ENCODE results near the gene GCG. TPM values are rescaled to one million over a fixed set of nuclear protein-coding genes. Genes with fewer than 3 reads are reported as not detected.

Gene GCG
- polyA plus RNA-seq, 2 donors, result 0.10 to 0.14 TPM

DNA sequence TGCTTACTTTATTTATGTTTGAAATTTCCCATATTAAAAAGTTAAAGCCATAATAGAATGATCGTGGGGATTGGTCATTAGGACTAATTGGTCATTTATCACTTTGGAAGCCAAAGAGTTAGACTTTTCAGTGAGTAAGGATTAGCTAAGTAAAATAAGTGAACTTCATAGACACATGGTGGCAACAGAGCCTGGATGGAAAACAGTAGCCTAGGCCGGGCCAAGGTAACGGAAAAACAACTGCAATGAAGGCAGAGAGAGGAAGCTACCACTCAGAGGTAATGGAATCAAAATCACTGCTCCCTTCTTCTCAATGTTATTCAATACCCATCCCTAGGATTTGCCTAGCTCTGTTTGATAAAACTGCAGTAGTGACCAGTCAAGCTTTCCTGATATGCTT is 4.1 kb upstream of the GCG start:
- Histone ChIP-seq H3K9me3 (ENCODE audit: control insufficient read depth in 2 of 2, insufficient read depth in 1 of 2, low read depth in 1 of 2, low read length in 1 of 2) (no peaks in the 10 kb centered on the region), H3K27me3 (ENCODE audit: control insufficient read depth in 1 of 2, insufficient read depth in 2 of 2, low read length in 2 of 2) (no peaks in the 10 kb centered on the region)
- 72 to 81% methylated on average over 3 of the region's 3 CpGs for WGBS, 2 donors

DNA sequence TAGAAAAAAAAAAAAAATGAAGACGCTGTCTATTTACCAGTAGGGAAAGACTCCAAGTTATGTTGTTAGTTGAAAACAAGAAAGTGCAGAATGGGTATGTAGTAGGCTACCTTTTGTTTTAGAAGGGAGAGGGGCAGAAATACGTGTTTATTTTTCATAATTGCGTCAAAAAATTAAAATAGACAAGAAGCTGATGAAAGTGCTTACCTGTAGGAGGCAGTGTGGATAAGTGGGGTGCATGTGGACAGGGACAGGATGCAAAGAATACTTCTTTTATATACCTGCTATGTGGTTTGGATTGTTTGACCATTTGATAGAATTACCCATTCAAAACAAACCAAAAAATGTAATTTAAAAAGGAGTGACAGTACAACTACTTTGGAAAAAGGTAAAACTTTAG is 3.0 kb upstream of the GCG start:
- Histone ChIP-seq H3K36me3 (ENCODE audit: control insufficient read depth in 2 of 2, insufficient read depth in 2 of 2, low read length in 1 of 2) (no peaks in the 10 kb centered on the region), H3K9me3 (ENCODE audit: control insufficient read depth in 2 of 2, insufficient read depth in 1 of 2, low read depth in 1 of 2, low read length in 1 of 2) (no peaks in the 10 kb centered on the region), H3K27me3 (ENCODE audit: control insufficient read depth in 1 of 2, insufficient read depth in 2 of 2, low read length in 2 of 2) (no peaks in the 10 kb centered on the region), H3K27ac (ENCODE audit: low read depth in 2 of 2, low read length in 1 of 2) (no peak overlapping the region), H3K4me1 (ENCODE audit: control insufficient read depth in 2 of 2, insufficient read depth in 2 of 2, low read length in 1 of 2) (no peaks in the 10 kb centered on the region), H3K4me3 (ENCODE audit: low read depth in 1 of 2, low read length in 2 of 2) (no peak overlapping the region)
- WGBS, 2 donors, result 81 to 82% methylated on average over 3 of the region's 3 CpGs

More for the DNA sequence above, 4.1 kb upstream of the GCG start:
- Histone ChIP-seq H3K4me1 (ENCODE audit: control insufficient read depth in 2 of 2, insufficient read depth in 2 of 2, low read length in 1 of 2) (no peaks in the 10 kb centered on the region), H3K4me3 (ENCODE audit: low read depth in 1 of 2, low read length in 2 of 2) (no peak overlapping the region), H3K36me3 (ENCODE audit: control insufficient read depth in 2 of 2, insufficient read depth in 2 of 2, low read length in 1 of 2) (no peaks in the 10 kb centered on the region), H3K27ac (ENCODE audit: low read depth in 2 of 2, low read length in 1 of 2) (no peak overlapping the region)

DNA sequence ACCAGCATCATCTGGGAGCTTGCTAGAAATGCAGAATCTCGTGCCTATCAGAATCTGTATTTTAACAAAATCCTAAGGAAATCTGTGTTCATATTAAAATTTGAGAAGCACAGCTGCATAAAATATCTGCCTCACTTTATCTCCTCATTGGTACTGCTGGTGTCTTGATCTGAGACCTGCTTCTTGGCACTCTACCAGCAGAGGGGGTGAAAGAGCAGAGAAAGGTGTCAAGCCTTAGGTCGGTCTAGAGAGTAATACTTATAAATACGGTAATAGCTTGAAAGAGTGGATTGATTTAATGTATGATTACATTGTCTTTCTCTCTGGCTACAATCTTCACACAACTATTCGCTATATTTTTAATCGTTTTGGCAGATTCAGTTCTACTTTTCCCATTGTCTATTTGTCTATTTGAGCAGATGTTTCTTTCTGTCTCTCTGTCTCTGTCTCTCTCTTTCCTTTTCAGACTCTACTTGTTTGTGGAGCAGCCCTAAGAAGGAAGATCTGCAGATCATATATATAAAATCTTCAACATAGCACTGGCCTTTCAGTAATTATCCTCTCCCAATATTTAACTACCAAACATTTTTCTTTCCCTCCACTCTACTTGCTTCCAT is 1.7 kb upstream of the GCG start:
- Histone ChIP-seq H3K9me3 (ENCODE audit: control insufficient read depth in 2 of 2, insufficient read depth in 1 of 2, low read depth in 1 of 2, low read length in 1 of 2) (no peaks in the 10 kb centered on the region), H3K36me3 (ENCODE audit: control insufficient read depth in 2 of 2, insufficient read depth in 2 of 2, low read length in 1 of 2) (no peaks in the 10 kb centered on the region), H3K27me3 (ENCODE audit: control insufficient read depth in 1 of 2, insufficient read depth in 2 of 2, low read length in 2 of 2) (no peaks in the 10 kb centered on the region), H3K4me1 (ENCODE audit: control insufficient read depth in 2 of 2, insufficient read depth in 2 of 2, low read length in 1 of 2) (no peaks in the 10 kb centered on the region), H3K4me3 (ENCODE audit: low read depth in 1 of 2, low read length in 2 of 2) (no peak overlapping the region), H3K27ac (ENCODE audit: low read depth in 2 of 2, low read length in 1 of 2) (no peak overlapping the region)
- 8 to 12% methylated on average over 5 of the region's 5 CpGs for WGBS, 2 donors

DNA sequence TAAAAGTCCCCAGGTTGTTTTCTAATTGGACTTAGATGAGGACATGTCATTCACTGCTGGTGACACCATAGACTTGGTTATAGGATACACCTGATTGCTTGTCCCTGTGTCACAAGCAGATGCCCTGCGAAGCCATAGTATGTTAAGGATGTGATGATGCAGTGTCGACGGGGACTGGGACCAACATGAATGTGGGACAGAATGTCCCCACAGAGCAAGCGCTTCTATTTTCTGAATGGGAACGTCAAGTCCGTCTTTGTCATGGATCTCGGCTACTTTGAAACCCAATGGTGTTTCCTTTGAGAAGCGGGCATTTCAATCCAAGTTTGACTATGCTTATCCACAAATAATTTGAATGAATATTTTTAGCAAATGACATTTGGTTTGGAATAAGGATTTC is 2.1 kb downstream of the GCG start:
- Histone ChIP-seq H3K4me3 (ENCODE audit: low read depth in 1 of 2, low read length in 2 of 2) (no peak overlapping the region), H3K4me1 (ENCODE audit: control insufficient read depth in 2 of 2, insufficient read depth in 2 of 2, low read length in 1 of 2) (no peaks in the 10 kb centered on the region), H3K27ac (ENCODE audit: low read depth in 2 of 2, low read length in 1 of 2) (no peak overlapping the region), H3K9me3 (ENCODE audit: control insufficient read depth in 2 of 2, insufficient read depth in 1 of 2, low read depth in 1 of 2, low read length in 1 of 2) (no peaks in the 10 kb centered on the region), H3K27me3 (ENCODE audit: control insufficient read depth in 1 of 2, insufficient read depth in 2 of 2, low read length in 2 of 2) (no peaks in the 10 kb centered on the region), H3K36me3 (ENCODE audit: control insufficient read depth in 2 of 2, insufficient read depth in 2 of 2, low read length in 1 of 2) (no peaks in the 10 kb centered on the region)
- WGBS, 2 donors, result 82 to 83% methylated on average over 8 of the region's 8 CpGs

DNA sequence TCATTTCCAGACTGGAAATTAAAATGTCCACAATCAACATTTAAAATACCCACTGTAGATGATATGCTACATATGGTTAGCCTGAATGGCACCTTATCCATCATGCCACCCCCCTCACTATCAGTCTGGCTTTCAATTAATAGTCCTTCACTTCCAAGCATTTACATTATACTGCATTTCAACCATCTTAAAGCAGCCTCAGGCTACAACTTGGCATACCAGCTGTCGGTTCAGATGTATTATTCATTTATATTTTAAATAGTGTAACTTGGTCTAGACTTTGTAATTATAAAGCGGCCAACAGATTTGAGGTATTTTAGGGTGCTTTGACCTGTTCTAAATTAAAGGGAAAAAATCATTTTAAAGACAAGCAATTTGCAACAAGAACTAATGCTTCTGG is 2.6 kb downstream of the GCG start:
- WGBS, 2 donors, result 55 to 72% methylated on average over 2 of the region's 2 CpGs
- H3K4me3 ChIP-seq (ENCODE audit: low read depth in 1 of 2, low read length in 2 of 2), result no peak overlapping the region
- no peaks in the 10 kb centered on the region for H3K9me3 ChIP-seq (ENCODE audit: control insufficient read depth in 2 of 2, insufficient read depth in 1 of 2, low read depth in 1 of 2, low read length in 1 of 2)
- H3K27me3 ChIP-seq (ENCODE audit: control insufficient read depth in 1 of 2, insufficient read depth in 2 of 2, low read length in 2 of 2), result no peaks in the 10 kb centered on the region
- H3K27ac ChIP-seq (ENCODE audit: low read depth in 2 of 2, low read length in 1 of 2), result no peak overlapping the region
- no peaks in the 10 kb centered on the region for H3K36me3 ChIP-seq (ENCODE audit: control insufficient read depth in 2 of 2, insufficient read depth in 2 of 2, low read length in 1 of 2)
- no peaks in the 10 kb centered on the region for H3K4me1 ChIP-seq (ENCODE audit: control insufficient read depth in 2 of 2, insufficient read depth in 2 of 2, low read length in 1 of 2)

DNA sequence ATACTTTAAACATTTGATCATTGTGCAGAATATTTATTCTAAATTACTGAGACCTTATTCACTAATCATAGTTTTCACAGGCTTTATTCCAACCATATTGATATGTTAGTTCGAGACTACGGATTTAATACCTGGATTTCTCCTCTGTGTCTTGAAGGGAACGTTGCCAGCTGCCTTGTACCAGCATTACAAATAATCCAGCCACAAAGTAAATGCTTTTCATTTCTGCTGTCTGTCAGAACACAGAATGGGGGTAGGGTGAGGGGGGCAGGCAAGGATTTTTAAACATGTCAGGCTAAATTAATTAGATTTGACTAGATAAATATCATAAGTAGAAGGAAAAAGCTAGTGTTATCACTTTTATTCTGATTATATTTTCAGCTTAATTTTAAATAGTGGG is 3.1 kb downstream of the GCG start:
- H3K27me3 ChIP-seq (ENCODE audit: control insufficient read depth in 1 of 2, insufficient read depth in 2 of 2, low read length in 2 of 2), result no peaks in the 10 kb centered on the region
- H3K27ac ChIP-seq (ENCODE audit: low read depth in 2 of 2, low read length in 1 of 2), result no peak overlapping the region
- H3K9me3 ChIP-seq (ENCODE audit: control insufficient read depth in 2 of 2, insufficient read depth in 1 of 2, low read depth in 1 of 2, low read length in 1 of 2), result no peaks in the 10 kb centered on the region
- no peaks in the 10 kb centered on the region for H3K36me3 ChIP-seq (ENCODE audit: control insufficient read depth in 2 of 2, insufficient read depth in 2 of 2, low read length in 1 of 2)
- H3K4me1 ChIP-seq (ENCODE audit: control insufficient read depth in 2 of 2, insufficient read depth in 2 of 2, low read length in 1 of 2), result no peaks in the 10 kb centered on the region
- H3K4me3 ChIP-seq (ENCODE audit: low read depth in 1 of 2, low read length in 2 of 2), result no peak overlapping the region
- WGBS, 2 donors, result 36 to 38% methylated on average over 3 of the region's 3 CpGs

DNA sequence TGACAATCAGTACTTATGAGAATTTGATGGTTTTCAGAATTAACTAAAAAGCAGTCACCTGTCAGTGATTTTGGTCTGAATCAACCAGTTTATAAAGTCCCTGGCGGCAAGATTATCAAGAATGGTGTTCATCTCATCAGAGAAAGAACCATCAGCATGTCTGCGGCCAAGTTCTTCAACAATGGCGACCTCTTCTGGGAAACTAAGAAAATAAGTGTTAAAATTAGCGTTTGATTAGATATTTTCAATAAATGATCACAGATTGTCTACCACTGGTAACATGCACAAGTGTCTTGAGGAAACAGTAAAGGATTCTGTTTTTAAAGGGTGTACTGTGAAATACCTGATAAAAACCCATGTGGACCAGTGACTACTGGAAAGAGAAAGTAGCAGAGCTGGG is 8.1 kb downstream of the GCG start:
- Histone ChIP-seq H3K27ac (ENCODE audit: low read depth in 2 of 2, low read length in 1 of 2) (no peak overlapping the region), H3K4me3 (ENCODE audit: low read depth in 1 of 2, low read length in 2 of 2) (no peak overlapping the region), H3K27me3 (ENCODE audit: control insufficient read depth in 1 of 2, insufficient read depth in 2 of 2, low read length in 2 of 2) (no peaks in the 10 kb centered on the region), H3K36me3 (ENCODE audit: control insufficient read depth in 2 of 2, insufficient read depth in 2 of 2, low read length in 1 of 2) (no peaks in the 10 kb centered on the region), H3K9me3 (ENCODE audit: control insufficient read depth in 2 of 2, insufficient read depth in 1 of 2, low read depth in 1 of 2, low read length in 1 of 2) (no peaks in the 10 kb centered on the region), H3K4me1 (ENCODE audit: control insufficient read depth in 2 of 2, insufficient read depth in 2 of 2, low read length in 1 of 2) (no peaks in the 10 kb centered on the region)
- 86% methylated on average over 4 of the region's 4 CpGs for WGBS, 2 donors

DNA sequence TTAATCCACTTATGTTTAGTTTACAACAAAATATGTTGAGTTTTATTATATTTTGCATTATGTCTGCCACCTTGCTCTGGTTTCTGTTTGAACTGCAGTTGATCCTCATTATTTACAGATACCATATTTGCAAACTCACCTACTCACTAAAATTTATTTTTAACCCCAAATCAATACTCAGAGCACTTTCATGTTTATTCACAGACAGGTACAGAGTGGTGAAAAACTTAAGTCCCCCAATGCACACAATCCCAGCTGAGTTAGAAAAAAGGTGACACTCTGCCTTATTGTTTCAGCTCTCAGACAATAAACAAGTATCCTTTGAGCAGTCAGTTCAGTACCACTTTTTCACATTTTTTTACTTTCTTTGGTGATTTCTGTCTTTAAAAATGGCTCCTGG is 13.7 kb downstream of the GCG start:
- Histone ChIP-seq H3K27ac (ENCODE audit: low read depth in 2 of 2, low read length in 1 of 2) (no peak overlapping the region), H3K4me3 (ENCODE audit: low read depth in 1 of 2, low read length in 2 of 2) (no peak overlapping the region), H3K4me1 (ENCODE audit: control insufficient read depth in 2 of 2, insufficient read depth in 2 of 2, low read length in 1 of 2) (no peaks in the 10 kb centered on the region), H3K36me3 (ENCODE audit: control insufficient read depth in 2 of 2, insufficient read depth in 2 of 2, low read length in 1 of 2) (no peaks in the 10 kb centered on the region), H3K9me3 (ENCODE audit: control insufficient read depth in 2 of 2, insufficient read depth in 1 of 2, low read depth in 1 of 2, low read length in 1 of 2) (no peaks in the 10 kb centered on the region), H3K27me3 (ENCODE audit: control insufficient read depth in 1 of 2, insufficient read depth in 2 of 2, low read length in 2 of 2) (no peaks in the 10 kb centered on the region)

DNA sequence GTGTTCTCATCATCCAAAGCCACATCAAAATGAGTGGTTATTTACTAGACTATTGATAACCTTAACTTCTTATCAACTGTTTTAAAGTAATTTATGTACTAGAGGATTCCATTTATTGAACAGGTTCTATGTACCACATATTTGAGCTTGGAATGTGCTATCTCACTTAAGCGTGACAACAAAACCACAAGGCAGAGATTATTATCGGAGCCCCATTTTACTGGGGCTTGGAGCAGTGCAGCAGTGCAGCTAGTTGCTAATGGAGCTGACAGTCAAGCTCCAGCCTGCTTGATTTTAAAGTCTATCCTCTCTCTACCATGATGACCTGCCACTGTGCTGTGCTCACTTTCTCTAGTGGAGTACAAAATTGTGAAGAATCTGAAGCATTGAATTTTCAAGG is 24.6 kb downstream of the GCG start:
- H3K4me3 ChIP-seq (ENCODE audit: low read depth in 1 of 2, low read length in 2 of 2), result no peak overlapping the region
- 81 to 88% methylated on average over 2 of the region's 2 CpGs for WGBS, 2 donors
- H3K4me1 ChIP-seq (ENCODE audit: control insufficient read depth in 2 of 2, insufficient read depth in 2 of 2, low read length in 1 of 2), result no peaks in the 10 kb centered on the region
- no peaks in the 10 kb centered on the region for H3K9me3 ChIP-seq (ENCODE audit: control insufficient read depth in 2 of 2, insufficient read depth in 1 of 2, low read depth in 1 of 2, low read length in 1 of 2)
- no peaks in the 10 kb centered on the region for H3K27me3 ChIP-seq (ENCODE audit: control insufficient read depth in 1 of 2, insufficient read depth in 2 of 2, low read length in 2 of 2)
- no peaks in the 10 kb centered on the region for H3K36me3 ChIP-seq (ENCODE audit: control insufficient read depth in 2 of 2, insufficient read depth in 2 of 2, low read length in 1 of 2)
- H3K27ac ChIP-seq (ENCODE audit: low read depth in 2 of 2, low read length in 1 of 2), result no peak overlapping the region

DNA sequence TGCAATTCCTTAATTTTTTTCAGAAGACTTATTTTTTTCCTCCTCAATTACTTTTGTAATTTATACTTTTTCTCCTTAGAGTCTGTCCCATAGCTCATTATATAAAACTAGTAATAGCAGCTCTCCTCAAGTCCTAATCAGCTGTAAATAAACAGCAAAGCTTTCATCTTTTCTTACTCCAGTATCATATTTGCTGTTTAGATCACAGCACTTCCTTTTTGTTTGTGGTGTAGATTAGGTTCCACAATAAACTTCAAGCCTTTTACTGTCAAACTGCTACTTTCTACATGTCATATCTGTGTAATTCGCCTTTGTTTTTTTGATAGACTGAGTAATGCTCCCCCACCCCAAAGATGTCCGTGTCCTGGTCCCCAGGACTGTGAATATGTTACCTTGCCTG is 25.5 kb downstream of the GCG start:
- Histone ChIP-seq H3K27me3 (ENCODE audit: control insufficient read depth in 1 of 2, insufficient read depth in 2 of 2, low read length in 2 of 2) (no peaks in the 10 kb centered on the region), H3K4me1 (ENCODE audit: control insufficient read depth in 2 of 2, insufficient read depth in 2 of 2, low read length in 1 of 2) (no peaks in the 10 kb centered on the region)
- WGBS, 2 donors, result 76 to 78% methylated on average over 2 of the region's 2 CpGs

More for the DNA sequence above, 25.5 kb downstream of the GCG start:
- Histone ChIP-seq H3K27ac (ENCODE audit: low read depth in 2 of 2, low read length in 1 of 2) (no peak overlapping the region), H3K36me3 (ENCODE audit: control insufficient read depth in 2 of 2, insufficient read depth in 2 of 2, low read length in 1 of 2) (no peaks in the 10 kb centered on the region), H3K9me3 (ENCODE audit: control insufficient read depth in 2 of 2, insufficient read depth in 1 of 2, low read depth in 1 of 2, low read length in 1 of 2) (no peaks in the 10 kb centered on the region), H3K4me3 (ENCODE audit: low read depth in 1 of 2, low read length in 2 of 2) (no peak overlapping the region)

Data from esophagus (tissue), 2 donors.